ENCODE data around the gene THSD7B.

THSD7B gene

GRCh38 chr2:137658433-137658832, 893.1 kb downstream of the THSD7B start:
- Mint-ChIP-seq H3K36me3 (ENCODE audit: low read depth) (no peaks in the 10 kb centered on the region), H3K27me3 (ENCODE audit: low read depth, poor library complexity) (peaks cover 6% of the 10 kb centered on the region), H3K4me1 (no peaks in the 10 kb centered on the region), H3K9me3 (peaks cover 8% of the 10 kb centered on the region), H3K27ac (no peak overlapping the region), H3K4me3 (no peak overlapping the region)
- no peak for DNase-seq
- no peak for TF ChIP-seq CTCF (IDR thresholded peaks at IDR 0.05)

- DNase-seq, result no peak
- Mint-ChIP-seq H3K4me3 (no peak overlapping the region), H3K36me3 (ENCODE audit: low read depth) (no peaks in the 10 kb centered on the region), H3K9me3 (peaks cover 8% of the 10 kb centered on the region), H3K27ac (no peak overlapping the region), H3K27me3 (ENCODE audit: low read depth, poor library complexity) (peaks cover 4% of the 10 kb centered on the region), H3K4me1 (no peaks in the 10 kb centered on the region)
- TF ChIP-seq CTCF (IDR thresholded peaks at IDR 0.05), result no peak
These were observed 894.3 kb downstream of the THSD7B start for GRCh38 chr2:137659616-137660015.

- DNase-seq, result no peak
- H3K36me3 Mint-ChIP-seq (ENCODE audit: low read depth), result no peaks in the 10 kb centered on the region
- H3K27me3 Mint-ChIP-seq (ENCODE audit: low read depth, poor library complexity), result no peaks in the 10 kb centered on the region
- no peak overlapping the region for H3K4me3 Mint-ChIP-seq
- no peak overlapping the region for H3K27ac Mint-ChIP-seq
- TF ChIP-seq CTCF (IDR thresholded peaks at IDR 0.05), result no peak
- H3K9me3 Mint-ChIP-seq, result no peaks in the 10 kb centered on the region
- no peaks in the 10 kb centered on the region for H3K4me1 Mint-ChIP-seq
These were observed 904.8 kb downstream of the THSD7B start for GRCh38 chr2:137670111-137670510.

- no peak for DNase-seq
- TF ChIP-seq CTCF (IDR thresholded peaks at IDR 0.05), result no peak
- H3K27me3 Mint-ChIP-seq (ENCODE audit: low read depth, poor library complexity), result no peaks in the 10 kb centered on the region
- no peak overlapping the region for H3K27ac Mint-ChIP-seq
- H3K36me3 Mint-ChIP-seq (ENCODE audit: low read depth), result no peaks in the 10 kb centered on the region
- no peak overlapping the region for H3K4me3 Mint-ChIP-seq
- no peaks in the 10 kb centered on the region for H3K4me1 Mint-ChIP-seq
- no peaks in the 10 kb centered on the region for H3K9me3 Mint-ChIP-seq
These were observed 907.7 kb downstream of the THSD7B start for GRCh38 chr2:137672989-137673552.

GRCh38 chr2:137674991-137675390, 909.6 kb downstream of the THSD7B start:
- Mint-ChIP-seq H3K4me1 (no peaks in the 10 kb centered on the region), H3K4me3 (no peak overlapping the region), H3K27ac (no peak overlapping the region), H3K9me3 (no peaks in the 10 kb centered on the region), H3K27me3 (ENCODE audit: low read depth, poor library complexity) (no peaks in the 10 kb centered on the region), H3K36me3 (ENCODE audit: low read depth) (no peaks in the 10 kb centered on the region)
- no peak for DNase-seq
- no peak for TF ChIP-seq CTCF (IDR thresholded peaks at IDR 0.05)

- no peaks in the 10 kb centered on the region for H3K9me3 Mint-ChIP-seq
- no peak for DNase-seq
- no peak overlapping the region for H3K4me3 Mint-ChIP-seq
- H3K4me1 Mint-ChIP-seq, result no peaks in the 10 kb centered on the region
- H3K27ac Mint-ChIP-seq, result no peak overlapping the region
- no peaks in the 10 kb centered on the region for H3K27me3 Mint-ChIP-seq (ENCODE audit: low read depth, poor library complexity)
- no peak for TF ChIP-seq CTCF (IDR thresholded peaks at IDR 0.05)
- H3K36me3 Mint-ChIP-seq (ENCODE audit: low read depth), result no peaks in the 10 kb centered on the region
These were observed 910.4 kb downstream of the THSD7B start for GRCh38 chr2:137675584-137676327.

Data from nephron progenitor cell (in vitro differentiated cells).